Measurements from ENCODE around the gene CLDN10.
"Not testable (repeated sequence)": the region's sequence is repeated elsewhere in the genome, so short reads cannot be mapped to it uniquely, and the experiment has no call there.

Gene CLDN10

DNA sequence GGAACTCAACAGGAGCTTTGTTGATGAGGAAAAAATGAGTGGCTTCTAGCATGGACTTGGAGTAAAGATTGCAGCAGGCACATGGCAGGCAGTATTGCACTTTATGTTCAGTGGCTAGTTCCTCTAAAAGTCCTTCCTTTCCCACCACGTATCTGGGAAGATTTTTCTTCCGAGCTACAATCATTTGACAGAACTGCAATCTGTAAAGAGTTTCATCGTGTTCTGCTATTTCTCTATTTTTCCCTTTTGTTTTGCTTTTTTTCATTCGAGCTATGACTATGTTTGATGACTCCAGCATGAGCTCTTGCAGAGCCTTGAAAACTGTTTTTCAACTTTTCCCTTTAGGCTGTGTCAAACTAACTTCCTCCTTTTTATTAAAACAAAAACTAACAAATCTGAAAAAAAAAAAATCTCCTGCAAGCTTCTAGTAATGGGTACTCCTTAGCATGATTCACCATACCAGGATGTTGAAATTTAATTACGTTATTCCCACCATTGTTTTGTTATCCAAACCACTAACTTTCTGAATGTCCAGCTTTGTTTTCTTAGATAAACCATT, 12.3 kb downstream of the CLDN10 start:
- Histone ChIP-seq H3K9me2 (replicated peaks; ENCODE audit: insufficient read depth, low read length) (no peaks in the 10 kb centered on the region), H2AFZ (ENCODE audit: low read length) (no peak overlapping the region), H3K27ac (ENCODE audit: low read length) (no peak overlapping the region), H3K4me1 (ENCODE audit: low read length) (no peaks in the 10 kb centered on the region), H3F3A (ENCODE audit: insufficient read depth, low read length) (no peaks in the 10 kb centered on the region), H3K9ac (ENCODE audit: low read length) (no peak overlapping the region), H3K9me3 (replicated peaks; ENCODE audit: insufficient read depth, low read length) (no peaks in the 10 kb centered on the region), H3K79me2 (ENCODE audit: low read length) (no peaks in the 10 kb centered on the region), H3K27me3 (replicated peaks; ENCODE audit: insufficient read depth, low read length) (no peaks in the 10 kb centered on the region), H3K4me2 (ENCODE audit: low read depth, low read length) (no peak overlapping the region), H3K4me3 (ENCODE audit: low read length) (no peak overlapping the region), H3K36me3 (replicated peaks; ENCODE audit: insufficient read depth, low read length) (no peaks in the 10 kb centered on the region), H4K20me1 (ENCODE audit: insufficient read depth, low read length) (no peaks in the 10 kb centered on the region)
- DNase-seq: no peak
- no peak for TF ChIP-seq EZH2 (optimal IDR thresholded peaks at IDR 0.05; ENCODE audit: low read depth, low read length)

- H3K4me1 ChIP-seq (ENCODE audit: low read length); H3K36me3 ChIP-seq (replicated peaks; ENCODE audit: insufficient read depth, low read length); H3K27ac ChIP-seq (ENCODE audit: low read length); H3K9ac ChIP-seq (ENCODE audit: low read length); H3K4me2 ChIP-seq (ENCODE audit: low read depth, low read length); H3K9me2 ChIP-seq (replicated peaks; ENCODE audit: insufficient read depth, low read length); H3K27me3 ChIP-seq (replicated peaks; ENCODE audit: insufficient read depth, low read length); H3K79me2 ChIP-seq (ENCODE audit: low read length); H3K4me3 ChIP-seq (ENCODE audit: low read length); H3K9me3 ChIP-seq (replicated peaks; ENCODE audit: insufficient read depth, low read length); H2AFZ ChIP-seq (ENCODE audit: low read length); H3F3A ChIP-seq (ENCODE audit: insufficient read depth, low read length); DNase-seq; H4K20me1 ChIP-seq (ENCODE audit: insufficient read depth, low read length): not testable (repeated sequence)
Measured at GRCh38 chr13:95565758-95566157, 13.2 kb downstream of the CLDN10 start.

GRCh38 chr13:95568131-95568530, 15.6 kb downstream of the CLDN10 start:
- no peak for TF ChIP-seq EZH2phosphoT487 (IDR thresholded peaks at IDR 0.05; ENCODE audit: low read length)
- TF ChIP-seq EZH2 (optimal IDR thresholded peaks at IDR 0.05; ENCODE audit: low read depth, low read length): no peak
- TF ChIP-seq CTCF (IDR thresholded peaks at IDR 0.05; ENCODE audit: low read length): no peak
- no peaks in the 10 kb centered on the region for H3K36me3 ChIP-seq (replicated peaks; ENCODE audit: insufficient read depth, low read length)

GRCh38 chr13:95570016-95570415, 17.5 kb downstream of the CLDN10 start:
- Histone ChIP-seq H4K20me1 (ENCODE audit: insufficient read depth, low read length) (no peaks in the 10 kb centered on the region), H3K4me3 (ENCODE audit: low read length) (no peak overlapping the region), H3K36me3 (replicated peaks; ENCODE audit: insufficient read depth, low read length) (no peaks in the 10 kb centered on the region), H3K9me2 (replicated peaks; ENCODE audit: insufficient read depth, low read length) (no peaks in the 10 kb centered on the region), H3K4me1 (ENCODE audit: low read length) (peaks cover 3% of the 10 kb centered on the region), H3K79me2 (ENCODE audit: low read length) (no peaks in the 10 kb centered on the region), H3K4me2 (ENCODE audit: low read depth, low read length) (no peak overlapping the region), H2AFZ (ENCODE audit: low read length) (no peak overlapping the region), H3K27ac (ENCODE audit: low read length) (no peak overlapping the region), H3K27me3 (replicated peaks; ENCODE audit: insufficient read depth, low read length) (no peaks in the 10 kb centered on the region), H3K9ac (ENCODE audit: low read length) (no peak overlapping the region), H3F3A (ENCODE audit: insufficient read depth, low read length) (0 out of 2 replicates have a peak, but pooled peaks cover 3% of the 10 kb centered on the region), H3K9me3 (replicated peaks; ENCODE audit: insufficient read depth, low read length) (no peaks in the 10 kb centered on the region)
- no peak for DNase-seq
- TF ChIP-seq CTCF (IDR thresholded peaks at IDR 0.05; ENCODE audit: low read length): no peak
- no peak for TF ChIP-seq EZH2 (optimal IDR thresholded peaks at IDR 0.05; ENCODE audit: low read depth, low read length)
- no peak for TF ChIP-seq EZH2phosphoT487 (IDR thresholded peaks at IDR 0.05; ENCODE audit: low read length)

More at GRCh38 chr13:95568131-95568530, 15.6 kb downstream of the CLDN10 start:
- Histone ChIP-seq H2AFZ (ENCODE audit: low read length) (no peak overlapping the region), H3K4me2 (ENCODE audit: low read depth, low read length) (no peak overlapping the region), H3F3A (ENCODE audit: insufficient read depth, low read length) (no peaks in the 10 kb centered on the region), H3K79me2 (ENCODE audit: low read length) (no peaks in the 10 kb centered on the region), H3K27me3 (replicated peaks; ENCODE audit: insufficient read depth, low read length) (no peaks in the 10 kb centered on the region), H4K20me1 (ENCODE audit: insufficient read depth, low read length) (no peaks in the 10 kb centered on the region), H3K9ac (ENCODE audit: low read length) (no peak overlapping the region), H3K4me1 (ENCODE audit: low read length) (no peaks in the 10 kb centered on the region), H3K4me3 (ENCODE audit: low read length) (no peak overlapping the region), H3K9me2 (replicated peaks; ENCODE audit: insufficient read depth, low read length) (no peaks in the 10 kb centered on the region), H3K9me3 (replicated peaks; ENCODE audit: insufficient read depth, low read length) (no peaks in the 10 kb centered on the region), H3K27ac (ENCODE audit: low read length) (no peak overlapping the region)
- DNase-seq: no peak
